Measurements from ENCODE around the gene MAPK10.

GRCh38 chr4:85946821-85947220 is 413.0 kb downstream of the MAPK10 start:
- TF ChIP-seq, protein P1, sequence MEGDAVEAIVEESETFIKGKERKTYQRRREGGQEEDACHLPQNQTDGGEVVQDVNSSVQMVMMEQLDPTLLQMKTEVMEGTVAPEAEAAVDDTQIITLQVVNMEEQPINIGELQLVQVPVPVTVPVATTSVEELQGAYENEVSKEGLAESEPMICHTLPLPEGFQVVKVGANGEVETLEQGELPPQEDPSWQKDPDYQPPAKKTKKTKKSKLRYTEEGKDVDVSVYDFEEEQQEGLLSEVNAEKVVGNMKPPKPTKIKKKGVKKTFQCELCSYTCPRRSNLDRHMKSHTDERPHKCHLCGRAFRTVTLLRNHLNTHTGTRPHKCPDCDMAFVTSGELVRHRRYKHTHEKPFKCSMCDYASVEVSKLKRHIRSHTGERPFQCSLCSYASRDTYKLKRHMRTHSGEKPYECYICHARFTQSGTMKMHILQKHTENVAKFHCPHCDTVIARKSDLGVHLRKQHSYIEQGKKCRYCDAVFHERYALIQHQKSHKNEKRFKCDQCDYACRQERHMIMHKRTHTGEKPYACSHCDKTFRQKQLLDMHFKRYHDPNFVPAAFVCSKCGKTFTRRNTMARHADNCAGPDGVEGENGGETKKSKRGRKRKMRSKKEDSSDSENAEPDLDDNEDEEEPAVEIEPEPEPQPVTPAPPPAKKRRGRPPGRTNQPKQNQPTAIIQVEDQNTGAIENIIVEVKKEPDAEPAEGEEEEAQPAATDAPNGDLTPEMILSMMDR (IDR thresholded peaks at IDR 0.05): no peak
- TF ChIP-seq EP300 (IDR thresholded peaks at IDR 0.05): no peak
